GM18868 (cell line): ENCODE results near the gene ENGASE.

Experiments used
- ATAC-seq: cut with Tn5 transposase; IDR thresholded peaks from one replicate; pipeline ENCODE4 v1.9.1; 2021; ENCODE audit warnings: mild to moderate bottlenecking, moderate library complexity; ENCODE audit not compliant: unreplicated experiment

Gene ENGASE

DNA sequence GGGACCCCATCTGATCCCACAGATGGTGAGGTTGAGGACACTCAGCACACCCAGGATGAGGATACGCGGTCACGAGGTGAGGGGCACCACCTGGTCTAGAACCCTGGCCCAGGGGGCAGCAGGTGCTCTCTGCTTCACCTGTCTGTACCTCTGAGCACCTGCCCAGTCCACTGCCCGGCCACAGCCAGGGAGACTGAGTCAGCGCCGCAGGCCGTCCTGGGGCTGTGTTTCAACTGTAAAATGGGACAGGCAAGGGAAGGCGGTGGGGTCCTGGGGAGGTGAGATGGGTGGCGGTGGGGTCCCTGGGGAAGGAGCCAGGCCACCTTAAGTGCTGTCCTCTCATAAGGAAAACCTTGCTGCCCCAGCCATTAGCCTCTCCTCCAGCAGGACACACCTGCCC is 60.4 kb downstream of the ENGASE start:
- ATAC-seq, result no peak

GRCh38 chr17:79135628-79136405 is 61.2 kb downstream of the ENGASE start:
- ATAC-seq, result no peak
